Measurements from ENCODE around the gene ANKK1.

GRCh38 chr11:113404859-113405430 is 17.4 kb downstream of the ANKK1 start:
- no peak for TF ChIP-seq CTCF (IDR thresholded peaks at IDR 0.05; ENCODE audit: poor library complexity)
- TF ChIP-seq EZH2 (IDR thresholded peaks at IDR 0.05; ENCODE audit: borderline replicate concordance) = no peak
- no peak for TF ChIP-seq EZH2phosphoT487 (IDR thresholded peaks at IDR 0.05; ENCODE audit: low read depth, severe bottlenecking, unreplicated experiment)

All from hepatocyte (in vitro differentiated cells).